ENCODE measurements around the gene CTTNBP2NL.

- TF ChIP-seq EZH2phosphoT487 (IDR thresholded peaks at IDR 0.05; ENCODE audit: insufficient read depth, low read depth) (no peak), EZH2 (IDR thresholded peaks at IDR 0.05; ENCODE audit: insufficient read depth, poor library complexity, severe bottlenecking) (no peak)
Measured at GRCh38 chr1:112505400-112505785, 109.4 kb downstream of the CTTNBP2NL start.

All from GM23248 (cell line).